ENCODE results near the gene CWC25. TPM values are rescaled to one million over a fixed set of nuclear protein-coding genes. Genes with fewer than 3 reads are reported as not detected.
A peak's percentile ranks its signal among the peaks of the same experiment; 100 is the strongest.

The CWC25 gene
- total and polyA plus RNA-seq, 2 of the 13 experiments (the other 11 are each of a cell fraction or from before 2014, with no cell fraction given), result 15.6 to 22.7 TPM

- no peak for TF ChIP-seq TBL1XR1 (IDR thresholded peaks at IDR 0.05; ENCODE audit: borderline replicate concordance, low read length, partially characterized antibody)
- no peak for TF ChIP-seq ZNF547 (CRISPR knock-in tag; IDR thresholded peaks at IDR 0.05)
- no peak for TF ChIP-seq ZNF160 (CRISPR knock-in tag; IDR thresholded peaks at IDR 0.05)
- no peak for TF ChIP-seq ZNF776 (CRISPR knock-in tag; IDR thresholded peaks at IDR 0.05)
- TF ChIP-seq MEIS1 (CRISPR knock-in tag; IDR thresholded peaks at IDR 0.05; ENCODE audit: borderline replicate concordance), result 0 out of 2 replicates have a peak, but pooled peaks have one; percentile 10
- no peak for TF ChIP-seq ZFAT (CRISPR knock-in tag; conservative IDR thresholded peaks at IDR 0.05)
- no peak for TF ChIP-seq BATF2 (CRISPR knock-in tag; IDR thresholded peaks at IDR 0.05)
- TF ChIP-seq ASH2L (IDR thresholded peaks at IDR 0.05; ENCODE audit: insufficient read length, low read depth, low read length), result peak; percentile 14
- TF ChIP-seq ZC3H4 (CRISPR knock-in tag; IDR thresholded peaks at IDR 0.05; ENCODE audit: borderline replicate concordance), result no peak
- TF ChIP-seq DMAP1 (CRISPR knock-in tag; IDR thresholded peaks at IDR 0.05), result 0 out of 2 replicates have a peak, but pooled peaks have one; percentile 29
- TF ChIP-seq, protein P1, sequence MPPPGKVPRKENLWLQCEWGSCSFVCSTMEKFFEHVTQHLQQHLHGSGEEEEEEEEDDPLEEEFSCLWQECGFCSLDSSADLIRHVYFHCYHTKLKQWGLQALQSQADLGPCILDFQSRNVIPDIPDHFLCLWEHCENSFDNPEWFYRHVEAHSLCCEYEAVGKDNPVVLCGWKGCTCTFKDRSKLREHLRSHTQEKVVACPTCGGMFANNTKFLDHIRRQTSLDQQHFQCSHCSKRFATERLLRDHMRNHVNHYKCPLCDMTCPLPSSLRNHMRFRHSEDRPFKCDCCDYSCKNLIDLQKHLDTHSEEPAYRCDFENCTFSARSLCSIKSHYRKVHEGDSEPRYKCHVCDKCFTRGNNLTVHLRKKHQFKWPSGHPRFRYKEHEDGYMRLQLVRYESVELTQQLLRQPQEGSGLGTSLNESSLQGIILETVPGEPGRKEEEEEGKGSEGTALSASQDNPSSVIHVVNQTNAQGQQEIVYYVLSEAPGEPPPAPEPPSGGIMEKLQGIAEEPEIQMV (CRISPR knock-in tag; IDR thresholded peaks at IDR 0.05; ENCODE audit: low read depth), result peak; percentile 93
- no peak for TF ChIP-seq MXD3 (CRISPR knock-in tag; IDR thresholded peaks at IDR 0.05)
- no peak; the same call in 1 of the 2 replicates for TF ChIP-seq ZNF264 (CRISPR knock-in tag; IDR thresholded peaks at IDR 0.05)
- TF ChIP-seq ZNF207 (IDR thresholded peaks at IDR 0.05; ENCODE audit: borderline replicate concordance), result no peak
- no peak; the same call in 1 of the 2 replicates for TF ChIP-seq ZNF235 (CRISPR knock-in tag; IDR thresholded peaks at IDR 0.05; ENCODE audit: borderline replicate concordance)
- no peak for TF ChIP-seq TEF (CRISPR knock-in tag; IDR thresholded peaks at IDR 0.05)
- TF ChIP-seq FOXA1 (IDR thresholded peaks at IDR 0.05), result no peak
- no peak for TF ChIP-seq FOXA1 (CRISPR knock-in tag; IDR thresholded peaks at IDR 0.05)
- TF ChIP-seq ZNF253 (CRISPR knock-in tag; IDR thresholded peaks at IDR 0.05; ENCODE audit: borderline replicate concordance), result no peak
- no peak for TF ChIP-seq ZBTB8A (CRISPR knock-in tag; IDR thresholded peaks at IDR 0.05; ENCODE audit: borderline replicate concordance, low read depth)
- no peak for TF ChIP-seq GATAD2A (CRISPR knock-in tag; IDR thresholded peaks at IDR 0.05)
- TF ChIP-seq NR2F1 (CRISPR knock-in tag; IDR thresholded peaks at IDR 0.05), result peak in 1 of 2 experiments; percentile 48; a peak in 1 of 4 replicates
- no peak for TF ChIP-seq RNF2 (conservative IDR thresholded peaks at IDR 0.05; ENCODE audit: low read depth)
- peak; percentile 23; the same call in 1 of the 2 replicates for TF ChIP-seq MYC (CRISPR knock-in tag; IDR thresholded peaks at IDR 0.05; ENCODE audit: borderline replicate concordance)
- TF ChIP-seq GFI1 (CRISPR knock-in tag; IDR thresholded peaks at IDR 0.05; ENCODE audit: borderline replicate concordance), result peak; percentile 37; the same call in 1 of the 2 replicates
- no peak for TF ChIP-seq U2AF2 (IDR thresholded peaks at IDR 0.05; ENCODE audit: low read depth, low read length)
- TF ChIP-seq KDM5B (CRISPR knock-in tag; IDR thresholded peaks at IDR 0.05; ENCODE audit: borderline replicate concordance), result 0 out of 2 replicates have a peak, but pooled peaks have one; percentile 36
- TF ChIP-seq ZC3H13 (CRISPR knock-in tag; IDR thresholded peaks at IDR 0.05), result no peak
- TF ChIP-seq ZNF44 (CRISPR knock-in tag; IDR thresholded peaks at IDR 0.05), result peak; percentile 28; the same call in 1 of the 2 replicates
These were observed 43.1 kb upstream of the CWC25 start (continued) for GRCh38 chr17:38867968-38868816.

Data from HepG2 (cell line).